WERI-Rb-1 (cell line): Measurements from ENCODE around the gene LRRC75A.

ENCODE experiments used
- DNase-seq: peaks from one replicate; pipeline ENCODE4 v3.0.0-alpha.2; 2020
- H3K27ac ChIP-seq: fragments of 250-450 bp; sonication (Bioruptor Pico); 2 replicates; pipeline ENCODE4 v1.5.1; 2020; ENCODE audit warnings: mild to moderate bottlenecking, moderate library complexity
- H3K27me3 ChIP-seq: fragments of 250-450 bp; sonication (Bioruptor Pico); 2 replicates; pipeline ENCODE4 v1.5.1; 2021; ENCODE audit warnings: mild to moderate bottlenecking, low read depth, moderate library complexity; ENCODE audit not compliant: insufficient read depth, severe bottlenecking
- H3K36me3 ChIP-seq: fragments of 250-450 bp; sonication (Bioruptor Pico); 2 replicates; pipeline ENCODE4 v1.5.1; 2020; ENCODE audit warnings: mild to moderate bottlenecking, moderate library complexity
- H3K4me3 ChIP-seq: 2 replicates; pipeline ENCODE4 v1.5.1; 2011; ENCODE audit warnings: low read depth, mild to moderate bottlenecking, control low read depth, low read length
- H3K9me3 ChIP-seq: fragments of 250-450 bp; sonication (Bioruptor Pico); 2 replicates; pipeline ENCODE4 v1.5.1; 2021; ENCODE audit warnings: mild to moderate bottlenecking, moderate library complexity; ENCODE audit not compliant: severe bottlenecking
- CTCF ChIP-seq: IDR thresholded peaks from 2 replicates; pipeline ENCODE4 v1.5.1; 2011; ENCODE audit warnings: low read depth, mild to moderate bottlenecking, control low read depth, inconsistent platforms, low read length

The LRRC75A gene

DNA sequence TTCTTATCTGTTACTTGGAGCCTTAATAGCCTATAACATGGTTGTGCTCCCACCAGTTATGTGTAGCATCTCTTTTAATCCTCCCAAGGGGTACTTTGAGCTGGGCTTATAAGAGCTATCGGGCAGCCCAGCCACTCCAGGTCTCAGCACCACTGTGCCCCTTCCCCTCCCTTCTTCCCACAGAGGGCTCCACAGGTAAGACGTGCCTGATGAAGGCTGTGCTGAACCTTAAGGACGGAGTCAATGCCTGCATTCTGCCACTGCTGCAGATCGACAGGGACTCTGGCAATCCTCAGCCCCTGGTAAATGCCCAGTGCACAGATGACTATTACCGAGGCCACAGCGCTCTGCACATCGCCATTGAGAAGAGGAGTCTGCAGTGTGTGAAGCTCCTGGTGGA lies 69.6 kb downstream of the LRRC75A start:
- Histone ChIP-seq H3K27me3 (no peaks in the 10 kb centered on the region), H3K36me3 (peaks cover 13% of the 10 kb centered on the region), H3K9me3 (no peaks in the 10 kb centered on the region), H3K4me3 (no peak overlapping the region), H3K27ac (no peak overlapping the region)
- no peak for DNase-seq
- TF ChIP-seq CTCF, result no peak

- Histone ChIP-seq H3K4me3 (no peak overlapping the region), H3K27me3 (no peaks in the 10 kb centered on the region), H3K9me3 (no peaks in the 10 kb centered on the region), H3K36me3 (peaks cover 15% of the 10 kb centered on the region), H3K27ac (no peak overlapping the region)
- TF ChIP-seq CTCF, result no peak
- no peak for DNase-seq
Measured at GRCh38 chr17:16419929-16420271, 72.1 kb downstream of the LRRC75A start.

DNA sequence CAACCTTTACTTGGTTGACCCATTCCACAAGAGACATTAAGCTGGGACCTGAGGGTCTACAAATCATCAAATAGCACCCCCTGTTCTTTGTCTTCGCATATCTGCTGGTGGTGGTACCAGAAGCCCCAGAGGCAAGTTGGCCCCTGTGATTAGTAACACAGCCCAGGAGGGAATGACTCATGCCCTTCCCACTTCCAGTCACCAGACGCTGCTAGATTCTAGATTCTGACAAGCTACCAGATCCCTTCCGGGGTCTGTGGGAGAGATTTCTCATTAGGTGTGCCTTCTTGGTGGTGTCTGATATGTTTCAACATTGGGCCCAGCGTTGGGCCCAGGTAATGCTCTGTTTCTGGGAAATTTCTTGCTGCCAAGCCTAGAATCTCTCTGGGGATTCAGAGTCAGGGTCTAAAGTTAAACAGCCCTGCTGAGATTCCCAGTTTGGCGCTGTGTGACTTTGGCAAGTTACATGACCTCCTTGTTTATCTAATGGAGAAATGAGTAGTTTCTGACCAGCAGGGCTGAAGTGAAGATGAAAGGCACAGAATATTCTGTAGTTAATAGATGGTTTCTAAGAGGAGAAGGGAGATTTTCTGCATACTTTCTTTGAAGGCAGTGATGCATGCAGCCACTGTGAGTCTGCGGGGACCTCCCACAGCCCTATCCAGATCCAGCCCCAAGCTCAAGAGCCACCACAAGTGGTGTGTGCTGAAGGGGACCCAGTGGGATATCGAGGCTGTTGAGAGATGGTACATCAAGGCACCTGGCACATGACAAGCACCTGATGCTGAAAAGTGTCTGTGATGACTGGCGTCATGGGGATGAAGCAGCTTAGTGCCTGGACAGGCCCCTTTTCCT lies 72.7 kb downstream of the LRRC75A start:
- DNase-seq, result no peak
- Histone ChIP-seq H3K4me3 (no peak overlapping the region), H3K27ac (no peak overlapping the region), H3K36me3 (peaks cover 15% of the 10 kb centered on the region), H3K9me3 (no peaks in the 10 kb centered on the region), H3K27me3 (no peaks in the 10 kb centered on the region)
- no peak for TF ChIP-seq CTCF

GRCh38 chr17:16418685-16419068 lies 73.3 kb downstream of the LRRC75A start:
- Histone ChIP-seq H3K4me3 (no peak overlapping the region), H3K9me3 (no peaks in the 10 kb centered on the region), H3K27ac (0 out of 2 replicates have a peak overlapping the region, but pooled peaks have one; percentile 4), H3K36me3 (peaks cover 15% of the 10 kb centered on the region), H3K27me3 (no peaks in the 10 kb centered on the region)
- no peak for DNase-seq
- no peak for TF ChIP-seq CTCF

DNA sequence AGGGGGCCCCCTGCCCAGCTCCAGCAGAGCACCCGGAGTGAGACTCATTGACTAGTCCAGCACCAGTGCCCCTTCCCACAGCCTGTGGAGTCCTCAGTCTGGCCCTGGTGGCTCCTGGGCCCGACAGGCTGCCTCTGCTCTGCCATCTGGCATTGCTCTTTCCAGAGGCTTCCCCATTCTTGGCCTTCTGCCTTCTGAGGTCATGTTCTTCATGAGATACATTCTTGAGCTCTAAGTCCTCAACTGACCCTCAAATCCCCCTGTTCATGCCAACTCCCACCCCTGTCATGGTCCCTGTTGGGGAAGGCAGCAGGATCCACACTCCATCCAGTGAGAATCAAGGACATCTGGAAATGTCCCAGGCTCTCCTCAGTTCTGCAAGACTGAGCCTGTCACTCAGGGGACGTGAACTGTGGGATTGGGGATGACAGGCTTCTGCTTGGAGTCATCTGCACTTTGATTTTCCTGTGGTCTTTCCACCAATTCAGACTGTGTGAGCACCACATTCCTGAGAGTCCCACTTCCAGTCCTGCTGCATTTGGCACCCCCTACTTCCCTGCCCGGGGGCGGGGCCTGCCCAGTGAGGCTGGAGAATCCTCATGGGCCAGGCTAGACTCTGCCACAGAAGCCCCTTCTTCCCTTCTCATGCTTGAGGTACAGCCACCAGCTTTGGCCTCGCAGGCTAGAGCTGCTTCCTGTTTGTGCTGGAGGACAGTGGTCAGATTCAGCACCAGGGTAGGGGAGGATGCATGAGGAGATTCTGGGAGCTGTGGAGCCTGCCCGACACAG lies 73.9 kb downstream of the LRRC75A start:
- TF ChIP-seq CTCF, result no peak
- peak; percentile 65 for DNase-seq
- Histone ChIP-seq H3K9me3 (no peaks in the 10 kb centered on the region), H3K36me3 (peaks cover 15% of the 10 kb centered on the region), H3K4me3 (no peak overlapping the region), H3K27ac (peak overlapping the region; percentile 81; the same call in 1 of the 2 replicates), H3K27me3 (no peaks in the 10 kb centered on the region)
